Measurements from ENCODE around the gene MIS18A.
"Not testable (repeated sequence)": the region's sequence is repeated elsewhere in the genome, so short reads cannot be mapped to it uniquely, and the experiment has no call there.

Gene MIS18A

DNA sequence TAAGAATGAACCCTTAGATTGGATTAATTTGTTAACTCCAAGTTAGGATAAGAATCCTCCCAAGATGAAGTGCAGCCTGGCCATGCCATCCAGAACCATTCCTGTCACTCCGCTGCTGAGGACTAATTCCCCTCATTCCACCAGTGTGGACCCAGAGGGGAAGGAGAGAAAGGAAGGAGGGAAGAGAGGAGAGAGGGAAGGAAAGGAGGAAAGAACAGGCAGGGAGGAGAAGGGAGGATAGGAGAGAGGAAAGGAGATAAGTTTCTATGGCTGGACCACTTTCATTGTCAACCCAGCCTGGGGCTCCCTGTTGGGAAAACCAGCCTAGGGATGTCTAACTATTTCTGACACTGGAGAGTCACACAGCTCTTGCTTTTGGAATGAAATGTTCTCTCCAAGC is 24.5 kb upstream of the MIS18A start:
- DNase-seq: no peak

- DNase-seq: no peak
Measured at GRCh38 chr21:32302560-32302959, 23.7 kb upstream of the MIS18A start.

DNA sequence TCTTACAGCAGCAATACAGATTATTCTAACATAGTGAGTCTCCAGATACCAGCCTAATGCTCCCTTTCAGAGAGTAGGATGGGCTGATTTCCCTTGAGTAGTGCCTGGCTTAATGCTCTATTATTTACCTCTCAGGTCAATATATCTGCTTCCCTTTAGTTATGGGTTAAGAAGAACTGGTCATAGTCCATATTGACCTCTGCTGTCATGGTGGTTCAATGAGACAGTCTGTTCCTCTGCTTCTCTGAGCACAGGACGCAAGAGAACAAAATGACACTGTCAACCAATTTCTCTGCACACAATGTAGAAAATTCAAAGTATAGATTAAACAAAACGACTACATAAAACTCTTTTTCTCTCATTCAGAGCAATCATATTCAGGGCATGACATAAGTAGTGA is 22.7 kb upstream of the MIS18A start:
- DNase-seq: no peak

DNA sequence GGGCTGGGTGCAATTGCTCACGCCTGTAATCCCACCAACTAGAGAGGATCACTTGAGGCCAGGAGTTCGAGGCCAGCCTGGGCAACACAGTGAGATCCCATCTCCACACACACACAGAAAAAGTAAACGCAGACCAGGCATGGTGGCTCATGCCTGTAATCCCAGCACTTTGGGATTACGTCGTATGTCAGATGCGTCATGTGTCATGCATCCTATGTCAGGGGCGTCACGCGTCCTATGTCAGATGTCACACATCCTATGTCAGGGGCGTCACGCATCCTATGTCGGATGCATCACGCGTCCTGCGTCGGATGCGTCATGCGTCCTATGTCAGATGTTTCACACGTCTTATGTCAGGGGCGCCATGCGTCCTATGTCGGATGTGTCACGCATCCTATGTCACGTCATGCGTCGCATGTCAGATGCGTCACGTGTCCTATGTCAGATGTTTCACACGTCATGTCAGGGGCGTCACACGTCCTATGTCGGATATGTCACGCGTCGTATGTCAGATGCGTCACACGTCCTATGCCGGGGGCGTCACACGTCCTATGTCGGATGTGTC is 21.4 kb upstream of the MIS18A start:
- no peak for DNase-seq

- DNase-seq: no peak
Measured at GRCh38 chr21:32299695-32300094, 20.8 kb upstream of the MIS18A start.

DNA sequence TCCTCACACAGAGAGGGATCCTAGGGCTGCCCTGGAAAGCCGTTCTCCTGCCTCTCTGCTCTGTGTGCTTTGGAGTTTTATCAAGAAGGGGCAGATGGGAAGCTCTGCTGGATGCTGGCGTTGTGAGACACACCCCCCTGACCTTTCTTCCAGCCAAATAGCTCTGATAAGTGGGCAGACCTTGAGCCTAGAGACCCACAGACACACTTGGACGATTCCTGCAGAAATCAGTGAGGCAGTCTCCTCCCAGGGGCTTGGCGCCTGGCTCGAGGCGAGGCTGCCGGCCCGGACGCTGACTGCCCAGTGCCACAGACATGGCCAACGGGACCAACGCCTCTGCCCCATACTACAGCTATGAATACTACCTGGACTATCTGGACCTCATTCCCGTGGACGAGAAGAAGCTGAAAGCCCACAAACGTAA is 19.8 kb upstream of the MIS18A start, which contains the start of gene MRAP:
MRAP (plus strand) TSS at position 198 of the 424 bp plus-strand sequence; CDS start at position 315, 117 bp downstream.
- DNase-seq: no peak

DNA sequence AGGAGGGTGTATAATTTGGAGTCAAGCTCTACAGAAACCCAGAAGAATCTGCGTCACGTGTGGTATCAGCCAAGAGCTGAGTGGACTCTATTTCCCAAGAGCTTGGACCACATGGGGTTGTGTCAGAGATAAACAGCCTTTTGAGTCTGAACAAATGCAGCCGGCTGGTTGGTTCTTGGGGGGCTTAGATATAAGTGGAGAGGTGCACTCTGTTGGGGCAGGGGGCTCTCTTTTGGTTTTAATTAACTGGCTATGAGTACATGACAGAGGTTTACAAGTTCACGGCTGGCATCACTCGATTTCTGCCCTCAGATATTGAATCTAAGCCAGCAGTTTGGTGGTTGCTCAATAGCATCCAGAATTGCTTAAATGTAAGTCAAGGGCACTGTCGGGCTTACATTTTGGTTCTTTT is 19.3 kb upstream of the MIS18A start:
- no peak for DNase-seq

GRCh38 chr21:32297449-32297848 is 18.6 kb upstream of the MIS18A start:
- no peak for DNase-seq

DNA sequence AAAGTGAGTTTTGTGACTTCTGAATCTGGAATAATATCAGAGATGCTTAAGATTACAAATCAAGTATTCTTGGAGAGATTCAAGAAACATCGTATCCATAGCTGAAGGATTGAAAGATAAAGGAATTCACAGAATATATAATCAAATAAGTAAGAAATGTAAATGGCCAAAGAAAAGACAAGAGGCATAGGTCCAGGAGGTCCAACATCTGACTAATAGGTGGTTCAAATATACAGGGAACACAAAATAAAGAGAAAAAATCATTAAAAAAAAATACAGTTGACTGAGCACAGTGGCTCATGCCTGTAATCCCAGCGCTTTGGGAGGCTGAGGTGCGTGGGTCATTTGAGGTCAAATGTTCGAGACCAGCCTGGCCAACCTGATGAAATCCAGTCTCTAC is 6.6 kb upstream of the MIS18A start:
- DNase-seq: no peak

- DNase-seq: no peak
Measured at GRCh38 chr21:32282992-32283391, 4.1 kb upstream of the MIS18A start.

DNA sequence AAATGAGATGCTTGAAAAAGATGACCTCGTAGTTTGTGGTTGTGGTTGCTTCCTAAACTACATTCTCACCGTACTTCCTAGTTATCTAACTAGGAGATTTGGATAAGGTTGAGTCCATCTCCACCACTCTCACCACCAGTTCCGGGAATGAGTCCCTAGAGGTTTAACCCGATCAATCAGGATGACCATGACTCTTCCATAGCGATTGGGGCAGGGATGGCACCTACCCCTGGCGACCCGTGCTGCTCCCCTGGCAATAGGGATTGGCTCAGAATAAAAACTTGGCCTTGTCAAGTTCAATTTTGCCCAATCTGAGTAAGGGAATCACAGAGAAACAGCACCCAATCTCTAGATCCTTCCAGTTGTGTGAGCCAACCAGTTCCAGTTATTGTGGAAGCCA is 2.7 kb upstream of the MIS18A start:
- DNase-seq: no peak

- DNase-seq: no peak
Measured at GRCh38 chr21:32279377-32279680, 480 bp upstream of the MIS18A start.

DNA sequence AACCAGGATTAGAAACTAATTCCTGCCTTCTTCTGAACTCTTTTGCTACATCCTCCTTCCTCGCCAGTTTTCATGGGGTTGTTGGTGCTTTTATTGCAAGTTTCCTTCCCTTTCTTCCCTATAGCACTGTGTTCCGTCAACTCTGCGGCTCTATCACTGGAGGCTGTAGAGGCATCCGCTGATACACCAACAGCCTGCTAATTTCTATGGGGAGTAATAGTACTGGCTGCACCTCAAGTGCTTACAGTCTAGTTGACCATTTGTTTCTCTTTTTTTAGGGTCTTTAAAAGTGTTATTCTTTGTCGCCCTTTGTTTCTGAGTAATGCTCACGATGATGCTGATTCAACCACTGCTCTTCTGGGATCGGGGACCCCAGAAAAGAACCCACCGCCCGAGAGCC is 746 bp downstream of the MIS18A start:
- DNase-seq: no peak

DNA sequence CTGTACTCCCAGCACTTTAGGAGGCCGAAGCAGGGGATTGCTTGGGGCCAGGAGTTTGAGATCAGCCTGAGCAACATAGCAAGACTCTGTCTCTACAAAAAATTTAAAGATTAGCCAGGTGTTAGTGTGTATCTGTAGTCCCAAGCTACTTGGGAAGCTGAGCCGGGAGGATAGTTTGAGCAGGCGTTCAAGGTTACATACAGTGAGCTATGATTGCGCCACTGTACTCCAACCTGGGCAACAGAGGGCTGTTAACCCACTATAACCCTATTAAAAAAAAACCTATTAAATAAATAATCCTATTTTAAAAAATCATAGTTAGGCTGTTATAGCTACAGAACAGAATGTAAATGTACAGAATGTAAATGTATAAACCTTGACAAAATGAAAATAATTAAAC is 2.2 kb downstream of the MIS18A start:
- DNase-seq: no peak

DNA sequence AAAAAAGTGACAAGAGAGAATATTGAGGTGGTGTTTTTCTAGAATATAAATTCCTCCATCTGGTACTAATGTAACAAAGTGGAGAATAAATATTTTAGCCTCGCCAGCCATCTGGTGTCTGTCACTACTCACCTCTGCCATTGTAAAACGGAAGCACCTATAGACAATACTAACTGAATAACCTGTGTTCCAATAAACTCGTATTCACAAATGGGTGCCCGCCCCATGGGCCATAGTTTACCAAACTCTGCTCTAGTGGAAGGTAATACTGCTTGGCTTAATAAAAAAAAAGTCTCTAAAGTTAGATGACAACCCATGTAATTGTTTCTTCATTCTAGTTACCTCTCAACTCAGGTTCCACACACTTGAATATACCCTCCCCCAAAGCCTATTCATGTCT is 8.1 kb downstream of the MIS18A start:
- no peak for DNase-seq

DNA sequence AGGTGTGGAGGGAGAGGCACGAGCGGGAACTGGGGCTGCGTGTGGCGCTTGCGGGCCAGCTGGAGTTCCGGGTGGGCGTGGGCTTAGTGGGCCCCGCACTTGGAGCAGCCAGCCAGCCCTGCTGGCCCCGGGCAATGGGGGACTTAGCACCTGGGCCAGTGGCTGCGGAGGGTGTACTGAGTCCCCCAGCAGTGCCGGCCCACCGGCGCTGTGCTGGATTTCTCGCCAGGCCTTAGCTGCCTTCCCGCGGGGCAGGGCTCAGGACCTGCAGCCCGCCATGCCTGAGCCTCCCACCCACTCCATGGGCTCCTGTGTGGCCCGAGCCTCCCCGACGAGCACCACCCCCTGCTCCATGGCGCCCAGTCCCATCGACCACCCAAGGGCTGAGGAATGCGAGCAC is 13.5 kb downstream of the MIS18A start:
- not testable (repeated sequence) for DNase-seq

DNA sequence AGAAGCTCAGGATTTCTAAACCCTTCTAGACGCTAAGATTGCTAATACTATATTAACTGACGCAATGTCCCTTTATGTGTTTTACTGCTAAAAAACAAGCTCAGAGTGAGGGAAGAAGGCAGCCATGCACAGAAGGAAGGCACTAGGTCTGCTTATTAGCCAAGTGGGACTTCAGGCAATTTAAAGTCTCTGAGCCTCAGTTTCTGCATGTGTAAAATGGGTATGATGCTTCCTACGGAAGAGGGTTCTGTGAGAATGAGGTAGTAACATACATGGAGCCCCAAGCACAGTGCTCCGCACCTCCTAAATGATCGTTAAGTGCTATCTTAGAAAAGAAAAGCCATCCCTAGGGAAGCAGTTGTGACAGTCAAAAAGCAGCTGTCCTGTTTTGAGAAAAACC is 16.9 kb downstream of the MIS18A start:
- no peak for DNase-seq

GRCh38 chr21:32260130-32260529 is 18.7 kb downstream of the MIS18A start:
- no peak for DNase-seq

DNA sequence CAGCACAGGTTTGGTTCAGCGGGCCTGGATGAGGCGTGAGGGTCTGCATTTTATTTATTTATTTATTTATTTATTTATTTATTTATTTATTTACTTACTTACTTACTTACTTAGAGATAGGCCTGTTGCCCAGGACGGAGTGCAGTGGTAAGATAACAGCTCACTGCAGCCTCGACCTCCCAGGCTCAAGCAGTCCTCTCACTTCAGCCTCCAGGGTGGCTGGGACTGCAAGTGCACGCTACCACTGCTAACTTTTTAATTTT is 20.1 kb downstream of the MIS18A start:
- DNase-seq: not testable (repeated sequence)

DNA sequence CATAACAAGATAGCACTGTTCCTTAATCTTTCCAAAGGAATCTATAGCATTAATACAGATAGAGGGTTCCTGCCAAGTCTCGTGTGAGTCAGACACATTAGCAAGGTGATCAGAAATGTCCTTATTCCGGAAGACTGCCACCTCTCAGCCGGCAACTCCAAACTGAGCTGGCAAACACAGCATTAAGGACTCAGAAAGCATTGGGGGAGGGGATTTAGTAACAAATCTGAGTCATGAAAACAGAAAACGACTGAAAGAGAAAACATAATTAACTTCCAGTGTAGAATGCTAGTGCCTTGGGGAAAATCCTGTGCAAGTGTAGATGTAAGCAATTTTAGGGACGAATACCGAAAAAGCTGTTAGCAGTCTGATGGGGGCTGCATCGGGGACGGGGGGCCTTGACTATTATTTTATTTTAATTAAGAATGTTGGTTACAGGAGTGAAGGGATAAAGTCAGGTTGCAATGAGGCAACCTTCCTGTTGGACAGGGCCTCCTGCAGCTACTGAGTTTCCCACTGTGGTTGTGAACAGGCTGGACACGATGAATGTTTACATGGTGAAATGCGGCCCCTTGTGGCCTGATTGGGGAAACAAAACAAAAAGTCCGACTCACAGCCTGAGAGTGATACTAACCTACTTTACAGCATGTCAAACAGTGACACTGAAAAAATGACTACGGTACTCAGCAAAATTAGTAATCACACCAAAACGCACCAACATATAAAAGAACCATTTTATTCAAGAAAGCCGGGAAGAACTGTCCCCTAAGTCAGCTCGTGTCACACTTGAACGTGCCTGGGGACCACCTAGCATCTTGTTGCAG is 20.7 kb downstream of the MIS18A start:
- DNase-seq: peak; percentile 22

GRCh38 chr21:32256873-32257620 is 21.8 kb downstream of the MIS18A start:
- no peak for DNase-seq

GRCh38 chr21:32256251-32256650 is 22.6 kb downstream of the MIS18A start:
- no peak for DNase-seq

DNA sequence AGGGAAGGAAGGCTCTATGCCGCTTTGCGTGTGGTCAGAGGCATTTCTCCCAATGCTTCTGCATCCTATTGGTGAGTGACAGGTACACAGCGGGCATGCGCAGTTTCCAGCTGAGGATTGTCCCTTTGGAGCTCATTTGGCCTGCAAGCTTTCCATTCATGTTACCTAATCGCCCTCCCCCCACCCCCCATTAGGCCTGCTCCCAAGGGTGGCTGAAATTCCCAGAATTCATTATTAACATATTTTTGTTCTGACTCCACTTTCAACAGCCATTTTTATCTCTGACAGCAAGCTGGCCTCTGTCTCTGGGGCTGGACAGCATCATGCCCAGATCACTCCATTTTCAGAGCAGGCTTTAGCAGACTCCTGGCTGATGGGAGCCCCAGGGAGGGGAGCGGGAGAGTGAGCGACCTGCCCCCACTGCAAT is 25.6 kb downstream of the MIS18A start:
- no peak for DNase-seq

GRCh38 chr21:32252136-32252535 is 26.7 kb downstream of the MIS18A start:
- DNase-seq: no peak
